Measurements from ENCODE around the gene PGBD5. TPM values are rescaled to one million over a fixed set of nuclear protein-coding genes. Genes with fewer than 3 reads are reported as not detected.

The PGBD5 gene
- total and polyA plus RNA-seq, 8 donors = 2.8 to 17.2 (median 10.4) TPM

- no peak for TF ChIP-seq CTCF (IDR thresholded peaks at IDR 0.05)
- no peaks in the 10 kb centered on the region for H3K9me3 ChIP-seq
- no peaks in the 10 kb centered on the region for H3K36me3 ChIP-seq
- no peak for FAIRE-seq
- ATAC-seq = no peak
- H3K27me3 ChIP-seq = no peaks in the 10 kb centered on the region
- no peak overlapping the region for H3K4me3 ChIP-seq
- H3K4me1 ChIP-seq = no peaks in the 10 kb centered on the region
- no peak overlapping the region for H3K27ac ChIP-seq
- intact Hi-C loops (cut with DNase I) = no loop called here
- no peak for DNase-seq
- WGBS, 2 donors = 78 to 89% methylated on average over 3 of the region's 3 CpGs
These were observed 5.4 kb upstream of the PGBD5 start for GRCh38 chr1:230431527-230431926.

GRCh38 chr1:230430499-230430898, 4.4 kb upstream of the PGBD5 start:
- H3K9me3 ChIP-seq = no peaks in the 10 kb centered on the region
- no peak for DNase-seq
- H3K36me3 ChIP-seq = no peaks in the 10 kb centered on the region
- no peaks in the 10 kb centered on the region for H3K27me3 ChIP-seq
- intact Hi-C loops (cut with DNase I) = no loop called here
- no peaks in the 10 kb centered on the region for H3K4me1 ChIP-seq
- H3K4me3 ChIP-seq = no peak overlapping the region
- no peak for ATAC-seq
- FAIRE-seq = no peak
- 84 to 100% methylated on average over 1 of the region's 1 CpG for WGBS, 2 donors
- no peak overlapping the region for H3K27ac ChIP-seq
- no peak for TF ChIP-seq CTCF (IDR thresholded peaks at IDR 0.05)

GRCh38 chr1:230429067-230429735, 3.1 kb upstream of the PGBD5 start:
- FAIRE-seq = no peak
- ATAC-seq = no peak
- Histone ChIP-seq H3K36me3 (no peaks in the 10 kb centered on the region), H3K9me3 (no peaks in the 10 kb centered on the region), H3K27me3 (no peaks in the 10 kb centered on the region), H3K27ac (no peak overlapping the region), H3K4me1 (peaks cover 0 to 4% (median 3%) of the 10 kb centered on the region in 3 donors), H3K4me3 (no peak overlapping the region)
- intact Hi-C loops (cut with DNase I) = no loop called here
- WGBS, 2 donors = 86 to 89% methylated on average over 2 of the region's 2 CpGs
- TF ChIP-seq CTCF (IDR thresholded peaks at IDR 0.05) = no peak
- no peak for DNase-seq

GRCh38 chr1:230427981-230428380, 1.8 kb upstream of the PGBD5 start:
- DNase-seq = no peak
- no peaks in the 10 kb centered on the region for H3K9me3 ChIP-seq
- no peak overlapping the region for H3K27ac ChIP-seq
- TF ChIP-seq CTCF (IDR thresholded peaks at IDR 0.05) = no peak
- no peaks in the 10 kb centered on the region for H3K36me3 ChIP-seq
- H3K4me3 ChIP-seq = no peak overlapping the region
- no peak for ATAC-seq
- no peak for FAIRE-seq
- peaks cover 0 to 9% (median 8%) of the 10 kb centered on the region in 3 donors for H3K4me1 ChIP-seq
- H3K27me3 ChIP-seq = no peaks in the 10 kb centered on the region
- intact Hi-C loops (cut with DNase I) = no loop called here
- 58 to 61% methylated on average over 3 of the region's 3 CpGs for WGBS, 2 donors

GRCh38 chr1:230427094-230427876, 1.2 kb upstream of the PGBD5 start:
- no peak for TF ChIP-seq CTCF (IDR thresholded peaks at IDR 0.05)
- Histone ChIP-seq H3K36me3 (no peaks in the 10 kb centered on the region), H3K9me3 (no peaks in the 10 kb centered on the region), H3K27me3 (no peaks in the 10 kb centered on the region), H3K4me3 (no peak overlapping the region), H3K27ac (no peak overlapping the region), H3K4me1 (peaks cover 0 to 9% (median 8%) of the 10 kb centered on the region in 3 donors)
- intact Hi-C loops (cut with DNase I) = no loop called here
- no peak for ATAC-seq
- WGBS, 2 donors = 52 to 59% methylated on average over 11 of the region's 11 CpGs
- DNase-seq = no peak
- no peak for FAIRE-seq

All from pancreas (tissue), 10 donors.